Activated CD8-positive, alpha-beta memory T cell treated with anti-CD3 and anti-CD28 coated beads, Interleukin-2, amount 50 U/mL, for 4 hours (primary cell): ENCODE measurements around the gene RHOA.
"Not testable (repeated sequence)": the region's sequence is repeated elsewhere in the genome, so short reads cannot be mapped to it uniquely, and the experiment has no call there.

Source experiments
- DNase-seq: peaks from one replicate; pipeline ENCODE4 v3.0.0-alpha.2; 2020

The RHOA gene

DNA sequence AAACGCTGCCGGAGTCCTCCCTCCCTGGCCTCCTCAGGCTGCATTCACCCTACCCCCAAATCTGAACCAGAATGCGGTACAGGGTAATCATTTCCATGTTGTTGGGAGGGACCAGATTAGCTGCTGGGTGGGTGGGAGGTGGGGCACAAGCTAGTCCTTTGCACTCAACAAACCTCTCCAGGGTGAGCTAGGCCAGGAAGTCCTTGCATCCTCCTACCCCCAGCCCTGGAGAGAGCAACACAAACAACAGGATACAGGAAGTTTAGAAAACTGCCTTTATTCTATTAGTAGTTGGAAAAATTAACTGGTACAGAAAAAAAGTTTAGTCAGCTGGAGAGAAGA lies 52.9 kb downstream of the RHOA start:
- no peak for DNase-seq

GRCh38 chr3:49358217-49358883 lies 53.4 kb downstream of the RHOA start, which contains the start of gene GPX1:
Gene GPX1, minus strand, starts transcription at chr3:49358353. Its CDS starts 75 bp downstream, at chr3:49358278.
- peak; percentile 70 for DNase-seq

DNA sequence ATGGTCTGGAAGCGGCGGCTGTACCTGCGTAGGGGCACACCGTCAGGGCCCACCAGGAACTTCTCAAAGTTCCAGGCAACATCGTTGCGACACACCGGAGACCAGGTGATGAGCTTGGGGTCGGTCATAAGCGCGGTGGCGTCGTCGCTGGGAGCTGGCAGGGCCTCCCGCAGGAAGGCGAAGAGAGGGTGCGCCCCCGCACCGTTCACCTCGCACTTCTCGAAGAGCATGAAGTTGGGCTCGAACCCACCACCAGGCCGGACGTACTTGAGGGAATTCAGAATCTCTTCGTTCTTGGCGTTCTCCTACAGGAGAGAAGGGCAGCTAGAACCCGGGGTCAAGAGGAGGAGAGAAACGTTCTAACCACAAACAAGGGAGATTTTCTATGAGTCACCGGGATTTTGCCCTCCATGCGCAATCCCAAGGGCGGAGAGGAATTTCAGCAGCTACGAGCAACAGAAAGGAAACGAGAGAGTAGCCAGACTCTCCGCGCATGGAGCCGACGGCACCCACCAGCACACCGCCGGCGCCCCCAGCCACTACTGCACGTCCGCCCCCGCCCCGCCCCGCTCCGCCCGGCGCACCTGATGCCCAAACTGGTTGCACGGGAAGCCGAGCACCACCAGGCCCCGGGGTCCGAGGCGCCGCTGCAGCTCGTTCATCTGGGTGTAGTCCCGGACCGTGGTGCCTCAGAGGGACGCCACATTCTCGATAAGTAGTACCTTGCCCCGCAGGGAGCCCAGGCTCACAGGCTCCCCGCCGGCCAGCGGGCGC lies 54.1 kb downstream of the RHOA start:
- DNase-seq: peak; percentile 59

DNA sequence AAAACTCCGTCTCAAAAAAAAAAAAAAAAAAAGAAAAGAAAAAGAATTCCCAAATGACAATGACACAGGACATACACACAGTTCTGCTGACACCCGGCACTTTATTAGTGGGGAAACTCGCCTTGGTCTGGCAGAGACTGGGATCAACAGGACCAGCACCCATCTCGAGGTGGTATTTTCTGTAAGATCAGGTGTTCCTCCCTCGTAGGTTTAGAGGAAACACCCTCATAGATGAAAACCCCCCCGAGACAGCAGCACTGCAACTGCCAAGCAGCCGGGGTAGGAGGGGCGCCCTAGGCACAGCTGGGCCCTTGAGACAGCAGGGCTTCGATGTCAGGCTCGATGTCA lies 54.7 kb downstream of the RHOA start:
- DNase-seq: not testable (repeated sequence)

GRCh38 chr3:49352890-49353421 lies 58.8 kb downstream of the RHOA start:
- DNase-seq: no peak

DNA sequence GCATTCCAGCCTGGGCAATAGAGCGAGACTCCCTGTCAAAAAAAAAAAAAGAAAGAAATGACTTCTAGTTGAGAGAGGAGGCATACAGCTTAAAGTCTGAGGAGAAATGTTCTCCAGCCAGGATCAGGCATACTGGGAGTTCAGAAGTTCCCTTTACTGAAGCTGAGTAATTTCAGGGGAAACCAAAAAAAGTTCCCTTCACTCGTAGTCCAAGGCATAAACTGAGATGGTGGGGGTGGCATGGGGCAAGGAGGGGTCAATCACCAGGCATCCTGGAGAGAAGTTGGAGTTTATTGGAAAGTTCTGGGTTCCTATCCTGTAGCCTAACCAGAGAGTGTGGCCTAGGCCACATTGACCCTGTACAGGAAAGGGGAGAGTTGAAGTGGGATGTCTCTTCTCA lies 59.5 kb downstream of the RHOA start:
- no peak for DNase-seq

GRCh38 chr3:49351521-49352011 lies 60.2 kb downstream of the RHOA start:
- no peak for DNase-seq

- DNase-seq: no peak
Observed at GRCh38 chr3:49349348-49350114, 62.2 kb downstream of the RHOA start.

GRCh38 chr3:49348361-49348760 lies 63.4 kb downstream of the RHOA start:
- DNase-seq: not testable (repeated sequence)

GRCh38 chr3:49346797-49347251 lies 65.0 kb downstream of the RHOA start:
- DNase-seq: no peak

DNA sequence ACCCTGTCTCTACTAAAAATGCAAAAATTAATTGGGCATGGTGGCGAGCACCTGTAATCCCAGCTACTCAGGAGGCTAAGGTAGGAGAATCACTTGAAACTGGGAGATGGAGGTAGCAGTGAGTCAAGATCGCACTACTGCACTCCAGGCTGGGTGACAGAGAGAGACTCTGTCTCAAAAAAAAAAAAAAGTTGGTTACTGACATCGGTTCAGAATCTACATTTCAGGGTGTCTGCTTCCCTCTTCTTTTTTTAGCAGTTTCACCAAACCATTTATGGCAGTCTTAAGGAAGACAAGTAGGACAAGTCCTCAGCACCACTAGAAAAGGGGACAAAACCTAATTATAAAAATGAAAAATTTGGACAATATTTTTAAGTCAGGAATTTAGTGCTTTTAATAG lies 68.6 kb downstream of the RHOA start:
- DNase-seq: no peak

DNA sequence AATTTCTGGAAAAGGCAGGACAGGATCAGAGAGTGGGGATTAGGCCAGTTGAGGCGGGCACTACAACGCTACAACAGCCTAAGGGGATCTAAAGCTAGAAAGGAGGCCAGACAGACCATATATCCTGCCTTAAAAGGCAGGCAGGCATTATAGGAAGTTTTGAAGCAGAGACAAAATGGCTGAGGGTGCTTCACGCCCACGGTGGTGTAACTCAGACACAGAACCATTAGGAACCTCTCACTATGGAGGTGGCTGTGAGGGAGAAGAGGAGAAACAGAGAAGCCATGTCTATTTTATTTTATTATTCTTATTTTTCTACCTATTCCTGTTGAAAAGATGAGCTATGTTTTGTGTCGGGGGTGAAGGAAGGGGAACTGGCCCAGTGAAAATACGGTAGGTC lies 69.8 kb downstream of the RHOA start:
- no peak for DNase-seq

DNA sequence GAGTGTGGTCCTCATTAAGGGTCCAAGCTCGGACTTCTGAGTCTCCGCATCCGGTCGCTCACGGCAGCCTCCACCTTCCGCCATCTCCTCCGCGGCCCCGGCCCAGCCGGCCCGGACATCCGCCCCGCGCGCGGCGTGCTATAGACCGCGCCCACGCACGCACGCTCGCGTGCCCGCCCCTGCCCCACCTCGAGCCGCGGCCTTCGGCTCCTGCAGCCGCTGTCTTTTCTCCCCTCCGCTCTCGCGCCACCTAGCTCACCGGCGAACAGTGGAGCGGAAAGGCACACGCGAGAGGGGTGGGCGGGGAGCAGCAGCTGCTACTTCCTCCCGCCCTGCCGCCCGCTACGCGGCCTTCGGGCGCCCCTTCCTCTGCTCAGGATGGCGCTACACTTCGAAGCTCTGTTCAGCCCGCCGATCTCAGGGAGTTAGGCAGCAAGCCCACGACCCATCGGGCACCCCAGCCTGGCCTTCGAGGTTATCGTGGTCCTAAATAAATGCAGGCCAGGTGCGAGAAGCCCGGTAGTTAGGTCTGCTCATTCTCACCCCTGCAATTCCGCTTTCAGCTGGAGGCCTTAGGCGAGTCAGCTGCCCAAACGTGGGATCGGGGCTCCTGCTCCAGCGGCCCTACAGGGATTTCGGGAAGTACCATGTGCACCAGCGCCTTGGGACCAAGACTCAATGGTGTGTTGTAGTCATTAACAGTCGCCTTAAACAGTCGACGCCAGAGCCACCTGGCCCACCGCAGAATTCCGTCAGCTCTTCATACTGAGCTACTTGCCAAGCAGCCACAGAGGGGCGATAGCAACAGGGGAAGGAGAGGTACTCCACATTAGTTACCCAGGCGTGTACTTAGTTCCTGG lies 71.6 kb downstream of the RHOA start, which contains the start of gene USP4:
Gene USP4 (minus strand): TSS at position 113 of the 860 bp plus-strand sequence. CDS start 29 bp downstream, at position 84.
- peak; percentile 93 for DNase-seq

GRCh38 chr3:49339581-49339940 lies 72.2 kb downstream of the RHOA start:
- DNase-seq: peak; percentile 30

DNA sequence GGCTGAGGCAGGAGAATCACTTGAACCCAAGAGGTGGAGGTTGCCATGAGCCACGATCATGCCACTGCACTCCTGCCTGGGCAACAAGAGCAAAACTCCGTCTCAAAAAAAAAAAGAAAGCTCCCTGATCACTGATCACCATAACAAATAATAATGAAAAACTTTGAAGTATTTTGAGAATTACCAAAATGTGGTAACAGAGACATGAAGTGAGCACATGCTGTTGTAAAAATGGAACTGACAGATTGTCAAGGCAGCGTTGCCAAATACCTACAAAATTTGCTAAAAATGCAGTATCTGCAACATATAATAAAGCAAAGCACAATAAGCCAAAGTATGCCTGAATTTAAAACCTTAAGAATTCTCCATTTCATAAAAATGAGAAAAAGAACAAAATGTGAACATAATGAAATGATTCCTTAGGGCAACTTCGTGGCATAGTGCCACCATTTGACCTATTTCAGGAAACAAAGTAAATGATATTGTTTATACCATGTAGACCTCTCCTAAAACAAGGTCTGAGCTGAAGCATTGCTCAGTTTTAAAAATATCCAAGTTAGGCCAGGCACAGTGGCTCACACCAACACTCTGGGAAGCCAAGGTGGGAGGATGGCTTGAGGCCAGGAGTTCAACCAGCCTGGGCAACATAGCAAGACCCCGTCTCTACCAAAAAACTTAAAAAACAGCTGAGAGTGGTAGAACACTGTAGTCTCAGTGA lies 77.7 kb downstream of the RHOA start:
- no peak for DNase-seq

- no peak for DNase-seq
Observed at GRCh38 chr3:49333091-49333490, 78.7 kb downstream of the RHOA start.

- DNase-seq: no peak
Observed at GRCh38 chr3:49329186-49329585, 82.6 kb downstream of the RHOA start.

DNA sequence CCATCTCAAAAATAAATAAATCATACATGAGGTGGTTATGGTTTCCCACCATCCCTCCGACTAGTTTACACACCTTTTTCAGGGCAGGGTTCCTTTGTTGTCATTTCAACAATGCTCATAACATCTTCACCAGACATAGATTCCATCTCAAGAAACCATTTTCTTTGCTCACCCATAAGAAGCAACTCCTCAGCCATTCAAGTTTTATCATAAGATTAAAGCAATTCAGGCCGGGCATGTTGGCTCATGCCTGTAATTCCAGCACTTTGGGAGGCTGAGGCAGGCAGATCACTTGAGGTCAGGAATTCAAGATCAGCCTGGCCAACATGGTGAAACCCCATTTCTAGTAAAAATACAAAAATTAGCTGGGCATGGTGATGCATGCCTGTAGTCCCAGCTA lies 83.4 kb downstream of the RHOA start:
- DNase-seq: not testable (repeated sequence)

- DNase-seq: no peak
Observed at GRCh38 chr3:49327485-49327884, 84.3 kb downstream of the RHOA start.

- DNase-seq: no peak
Observed at GRCh38 chr3:49324768-49325167, 87.0 kb downstream of the RHOA start.

DNA sequence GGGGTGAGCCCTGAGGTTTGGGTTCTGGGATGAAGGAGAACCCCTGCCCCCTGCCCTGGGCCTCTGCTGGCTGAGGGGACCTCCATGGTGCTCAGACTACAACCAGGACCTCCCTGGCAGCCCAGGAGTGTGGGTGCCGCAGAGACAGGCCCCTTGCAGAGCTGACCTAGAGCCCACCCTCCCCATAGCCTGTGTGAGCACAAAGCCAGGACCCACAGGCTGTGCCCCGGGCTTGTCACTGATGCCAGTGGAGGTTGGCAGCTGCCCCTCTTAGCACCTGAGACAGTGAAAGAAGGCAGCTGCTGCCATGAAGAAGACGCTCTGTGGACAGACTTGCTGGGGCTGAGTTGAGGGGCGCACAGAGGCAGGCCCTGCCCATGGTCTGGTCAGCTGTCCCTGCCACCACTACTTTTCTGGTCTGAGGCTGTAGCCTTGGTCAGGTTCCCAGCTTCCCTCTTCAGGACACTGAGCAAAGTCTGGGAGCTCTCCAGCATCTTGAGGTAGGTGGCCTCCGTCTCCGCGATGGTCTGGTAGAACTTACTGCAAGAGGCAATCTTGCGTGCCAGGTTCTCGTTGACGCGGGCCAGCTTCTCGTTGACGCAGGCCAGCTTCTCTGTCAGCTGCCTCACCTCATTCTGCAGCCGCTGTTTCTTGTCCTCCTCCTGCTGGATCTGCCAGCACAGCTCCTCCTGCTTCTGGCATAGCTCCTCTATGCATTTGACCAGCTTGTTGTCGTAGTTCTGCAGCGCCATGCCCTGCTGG lies 94.9 kb downstream of the RHOA start:
- no peak for DNase-seq
